IPS-NIHi7 (cell line): ENCODE data around the gene TMX2.
"Not testable (repeated sequence)": the region's sequence is repeated elsewhere in the genome, so short reads cannot be mapped to it uniquely, and the experiment has no call there.

Source experiments
- DNase-seq: peaks from one replicate; pipeline ENCODE4 v3.0.0; 2012; ENCODE audit warnings: mixed read lengths; ENCODE audit errors: extremely low spot score

Gene TMX2

DNA sequence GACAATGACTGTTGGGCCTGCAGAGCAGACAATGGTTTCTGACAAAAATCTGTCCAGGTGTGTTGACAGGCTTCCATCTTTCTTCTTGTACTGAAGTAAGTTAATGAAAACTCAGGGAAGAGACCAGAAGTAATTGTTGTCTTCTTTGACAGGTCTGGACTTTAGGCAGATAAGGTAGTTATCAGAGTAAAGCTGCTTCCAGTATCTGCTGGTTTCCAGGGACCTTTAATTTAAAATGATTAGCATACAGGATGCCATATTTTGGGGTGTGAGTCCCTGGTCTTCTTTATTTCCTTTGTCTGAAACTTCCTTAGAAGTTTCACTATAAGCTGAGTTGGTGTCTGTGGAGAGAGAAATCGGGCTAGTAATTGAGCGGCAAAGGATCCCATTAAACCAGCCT lies 1.4 kb downstream of the TMX2 start:
- DNase-seq: no peak

DNA sequence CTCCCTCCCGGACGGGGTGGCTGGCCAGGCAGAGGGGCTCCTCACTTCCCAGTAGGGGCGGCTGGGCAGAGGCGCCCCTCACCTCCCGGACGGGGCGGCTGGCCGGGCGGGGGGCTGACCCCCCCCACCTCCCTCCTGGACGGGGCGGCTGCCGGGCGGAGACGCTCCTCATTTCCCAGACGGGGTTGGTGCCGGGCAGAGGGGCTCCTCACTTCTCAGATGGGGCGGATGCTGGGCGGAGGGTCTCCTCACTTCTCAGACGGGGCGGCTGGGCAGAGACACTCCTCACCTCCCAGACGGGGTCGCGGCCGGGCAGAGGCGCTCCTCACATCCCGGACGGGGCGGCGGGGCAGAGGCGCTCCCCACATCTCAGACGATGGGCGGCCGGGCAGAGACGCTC lies 4.3 kb downstream of the TMX2 start:
- DNase-seq: not testable (repeated sequence)

DNA sequence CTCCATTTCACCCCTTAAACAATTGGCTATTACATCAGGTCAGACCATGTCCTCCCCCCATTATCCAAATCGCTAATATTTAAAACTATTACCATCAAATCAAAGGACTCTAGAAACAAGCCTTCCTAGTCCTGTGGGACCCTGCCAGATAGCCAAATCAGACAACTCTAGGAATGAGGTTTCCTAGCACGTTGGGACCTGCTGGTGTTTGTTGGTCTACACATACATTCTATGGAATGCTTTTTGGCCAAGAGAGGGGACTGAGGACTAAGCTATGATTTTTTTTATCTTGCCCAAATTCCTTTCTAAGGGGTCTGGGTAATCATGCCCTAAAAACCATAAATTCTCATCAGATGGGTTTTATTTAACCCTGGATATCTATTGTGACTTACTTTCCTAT lies 14.8 kb downstream of the TMX2 start:
- no peak for DNase-seq

DNA sequence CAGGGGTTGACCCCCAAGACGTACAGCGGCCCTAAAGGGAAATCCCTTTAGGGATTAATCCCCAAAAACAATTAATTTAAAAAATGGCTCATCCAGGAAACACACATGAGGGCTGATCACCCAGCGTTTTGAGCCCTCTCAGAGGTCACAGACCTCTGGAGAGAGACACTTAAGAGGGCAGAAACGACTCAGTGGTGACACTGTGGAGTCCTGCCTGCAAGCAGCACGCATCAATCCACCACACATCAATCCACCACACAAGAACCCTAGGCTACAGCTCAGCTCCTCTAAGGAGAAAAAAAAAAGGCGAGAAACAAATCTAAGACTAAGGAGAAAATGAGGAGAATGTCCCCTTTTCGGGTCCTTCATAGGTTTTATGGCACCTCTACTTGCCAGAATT lies 16.4 kb downstream of the TMX2 start:
- DNase-seq: no peak

GRCh38 chr11:57729479-57729878 lies 17.1 kb downstream of the TMX2 start:
- no peak for DNase-seq

- DNase-seq: no peak
These were observed 20.3 kb downstream of the TMX2 start for GRCh38 chr11:57732661-57733060.

DNA sequence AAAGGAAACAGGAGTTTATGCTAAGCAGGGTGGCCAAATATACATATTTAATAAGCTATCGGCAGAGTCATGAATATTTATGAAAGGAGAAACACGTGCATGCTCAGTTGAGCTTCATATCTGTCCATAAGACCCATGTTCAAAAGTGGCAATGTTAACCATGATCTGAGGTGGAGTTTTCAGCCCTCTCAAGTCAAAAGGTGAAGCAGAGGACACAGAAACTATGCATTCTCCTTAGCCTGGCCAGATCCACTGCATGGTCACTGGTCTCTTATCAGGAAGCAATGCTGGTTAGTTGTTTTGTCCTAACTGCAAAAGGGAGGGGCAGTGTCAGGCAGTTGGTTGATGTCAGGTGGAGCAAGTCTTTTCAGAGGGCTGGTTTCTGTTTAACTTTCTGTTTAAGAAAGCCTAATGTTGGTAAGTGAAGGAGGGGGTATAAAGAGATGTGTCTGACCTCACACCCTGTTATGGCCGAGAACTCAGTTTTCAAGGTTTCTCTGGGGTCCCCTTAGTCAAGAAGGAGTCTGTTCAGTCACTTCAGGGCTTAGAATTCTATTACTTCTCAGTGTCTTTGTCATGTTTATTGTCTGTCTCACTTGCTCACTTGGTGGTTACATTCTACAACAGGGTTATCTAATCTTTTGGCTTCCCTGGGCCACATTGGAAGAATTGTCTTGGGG lies 23.4 kb downstream of the TMX2 start:
- DNase-seq: no peak

DNA sequence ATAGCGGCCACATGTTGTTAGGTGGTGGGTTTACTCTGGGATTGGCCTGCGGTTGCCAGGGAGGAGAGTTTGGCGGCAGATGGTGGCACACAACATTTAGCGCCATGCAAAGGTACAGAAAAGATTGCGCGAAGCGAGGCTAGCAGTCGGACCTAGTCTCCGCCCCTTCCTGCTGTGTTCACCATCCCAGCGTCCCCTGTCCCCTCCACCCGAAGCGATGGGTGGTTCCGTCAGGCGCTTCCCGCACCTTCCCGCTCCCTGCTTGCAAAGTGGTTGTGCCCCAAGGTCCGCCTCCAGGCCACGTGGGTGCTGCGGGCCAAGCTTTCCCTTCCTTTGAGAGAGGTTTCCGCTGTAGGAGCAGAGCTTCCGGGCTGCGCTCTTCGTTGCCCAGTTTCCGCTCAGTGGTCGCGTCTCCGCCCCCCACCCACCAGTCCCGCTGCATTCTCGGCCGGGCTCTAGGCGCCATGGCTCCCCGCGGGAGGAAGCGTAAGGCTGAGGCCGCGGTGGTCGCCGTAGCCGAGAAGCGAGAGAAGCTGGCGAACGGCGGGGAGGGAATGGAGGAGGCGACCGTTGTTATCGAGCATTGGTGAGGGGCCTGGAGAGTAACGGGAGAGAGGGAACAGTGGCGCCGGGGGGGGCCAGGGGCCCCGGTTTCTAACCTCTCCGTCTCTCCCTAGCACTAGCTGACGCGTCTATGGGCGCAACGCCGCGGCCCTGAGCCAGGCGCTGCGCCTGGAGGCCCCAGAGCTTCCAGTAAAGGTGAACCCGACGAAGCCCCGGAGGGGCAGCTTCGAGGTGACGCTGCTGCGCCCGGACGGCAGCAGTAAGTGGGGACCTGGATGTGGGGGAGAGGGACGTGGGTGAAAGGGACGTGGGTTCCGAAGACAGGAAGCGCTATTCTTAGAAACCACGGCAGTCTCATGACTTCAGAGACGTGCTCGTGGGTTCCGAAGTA lies 29.0 kb downstream of the TMX2 start, which contains the start of gene SELENOH:
TSS of gene SELENOH (plus strand) at position 360 of the 955 bp plus-strand sequence. CDS start at position 465, 105 bp downstream.
- peak; percentile 97 for DNase-seq

DNA sequence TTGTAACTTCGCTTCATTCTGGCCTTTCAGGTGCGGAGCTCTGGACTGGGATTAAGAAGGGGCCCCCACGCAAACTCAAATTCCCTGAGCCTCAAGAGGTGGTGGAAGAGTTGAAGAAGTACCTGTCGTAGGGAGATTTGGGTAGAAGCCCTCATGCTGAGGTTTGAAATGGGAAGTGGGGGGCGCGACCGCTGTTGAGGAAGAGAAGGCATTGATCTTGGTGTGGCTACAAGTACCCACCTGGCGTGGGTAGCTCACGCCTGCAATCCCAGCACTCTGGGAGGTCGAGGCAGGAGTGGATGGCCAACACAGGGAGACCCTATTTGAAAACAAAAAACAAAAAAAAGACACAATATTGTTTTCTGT lies 29.7 kb downstream of the TMX2 start:
- DNase-seq: no peak

DNA sequence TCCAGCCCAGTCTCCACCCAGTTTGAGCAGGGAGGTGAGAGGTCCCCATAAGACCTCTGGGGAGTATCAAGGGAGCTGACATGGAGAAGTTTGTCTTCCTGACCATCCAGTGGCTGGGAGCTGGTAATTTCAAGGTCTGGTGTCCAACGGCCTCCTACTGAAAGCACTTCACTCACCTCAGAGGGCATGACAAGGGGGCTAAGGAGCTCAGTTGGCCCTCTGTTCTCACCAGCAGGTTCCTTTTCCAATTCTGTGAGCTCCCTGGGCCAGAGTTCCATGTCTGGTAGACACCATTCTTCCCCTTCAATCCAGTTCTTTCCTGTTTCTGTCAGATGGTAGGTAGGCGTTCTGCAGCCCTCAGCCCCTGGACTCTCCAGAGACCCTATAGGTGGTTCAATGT lies 32.0 kb downstream of the TMX2 start:
- no peak for DNase-seq

- DNase-seq: no peak
These were observed 32.8 kb downstream of the TMX2 start for GRCh38 chr11:57745206-57745605.

- no peak for DNase-seq
These were observed 34.5 kb downstream of the TMX2 start for GRCh38 chr11:57746920-57747319.

DNA sequence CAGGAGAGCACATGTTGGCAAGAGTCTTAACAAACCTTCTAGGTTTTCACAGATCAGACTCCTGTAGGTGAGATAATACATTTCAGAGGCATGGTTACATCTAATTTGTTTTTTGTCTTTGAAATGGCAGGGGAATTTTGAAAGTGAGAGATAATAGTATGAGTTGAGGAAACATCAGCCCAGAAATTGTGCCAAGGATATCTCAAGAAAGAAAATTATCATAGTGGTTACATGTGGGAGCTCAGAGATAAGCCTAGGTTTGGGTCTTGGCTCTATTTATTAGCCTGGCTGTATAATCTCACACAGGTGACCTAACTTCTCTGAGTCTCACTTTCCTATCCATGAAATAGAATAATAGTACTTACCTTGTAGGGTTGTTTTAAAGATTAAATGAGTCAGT lies 38.8 kb downstream of the TMX2 start:
- DNase-seq: no peak

DNA sequence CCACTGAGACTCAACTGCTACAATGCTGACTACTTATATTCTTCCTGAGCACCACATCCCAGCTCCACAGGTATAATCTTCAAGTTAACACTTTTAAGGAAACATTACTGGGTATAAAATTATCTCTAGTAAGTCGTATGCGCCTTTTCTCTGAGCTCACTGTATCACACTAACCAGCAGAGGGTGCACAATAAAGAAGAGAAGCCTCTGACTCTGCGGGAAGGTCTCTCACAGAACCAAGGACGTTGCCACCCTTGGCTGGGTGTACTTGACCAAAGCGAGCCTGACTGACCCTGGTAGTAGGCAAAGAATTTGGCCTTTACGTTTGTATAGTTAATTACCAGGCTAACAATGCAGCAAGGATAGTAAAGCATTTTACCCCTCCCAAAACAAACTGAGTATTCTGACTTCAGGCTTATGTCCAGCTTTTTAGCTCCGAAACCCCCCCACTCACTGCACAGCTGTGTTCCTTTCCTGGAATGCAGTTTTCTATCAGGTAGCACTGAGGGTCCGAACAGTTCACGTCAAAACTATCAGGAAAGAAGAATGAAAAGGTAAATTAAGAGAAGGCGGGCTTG lies 39.4 kb downstream of the TMX2 start, which contains the start of gene BTBD18:
TSS of gene BTBD18 (minus strand) at position 144 of the 578 bp plus-strand sequence. CDS start 631 bp downstream, outside the sequence.
- DNase-seq: peak; percentile 67

- DNase-seq: peak; percentile 27
These were observed 40.6 kb downstream of the TMX2 start for GRCh38 chr11:57752954-57753353.

DNA sequence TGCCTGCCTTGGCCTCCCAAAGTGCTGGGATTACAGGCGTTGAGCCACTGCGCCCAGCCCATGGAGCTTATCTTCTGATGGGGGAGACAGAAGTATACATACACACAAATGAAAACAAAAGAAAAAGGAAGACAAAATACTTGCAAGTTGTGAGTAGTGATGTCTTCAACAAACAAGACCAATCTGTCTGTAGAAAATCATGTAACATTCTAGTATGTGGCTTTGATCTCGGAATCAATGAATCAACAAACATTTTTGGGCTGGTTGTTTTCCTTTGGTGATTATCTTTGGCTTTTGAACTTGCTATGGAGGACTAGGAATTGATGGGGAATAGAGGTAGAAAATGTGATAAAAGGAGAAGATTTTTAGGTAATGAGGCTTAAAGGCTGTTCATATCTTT lies 45.8 kb downstream of the TMX2 start:
- no peak for DNase-seq

DNA sequence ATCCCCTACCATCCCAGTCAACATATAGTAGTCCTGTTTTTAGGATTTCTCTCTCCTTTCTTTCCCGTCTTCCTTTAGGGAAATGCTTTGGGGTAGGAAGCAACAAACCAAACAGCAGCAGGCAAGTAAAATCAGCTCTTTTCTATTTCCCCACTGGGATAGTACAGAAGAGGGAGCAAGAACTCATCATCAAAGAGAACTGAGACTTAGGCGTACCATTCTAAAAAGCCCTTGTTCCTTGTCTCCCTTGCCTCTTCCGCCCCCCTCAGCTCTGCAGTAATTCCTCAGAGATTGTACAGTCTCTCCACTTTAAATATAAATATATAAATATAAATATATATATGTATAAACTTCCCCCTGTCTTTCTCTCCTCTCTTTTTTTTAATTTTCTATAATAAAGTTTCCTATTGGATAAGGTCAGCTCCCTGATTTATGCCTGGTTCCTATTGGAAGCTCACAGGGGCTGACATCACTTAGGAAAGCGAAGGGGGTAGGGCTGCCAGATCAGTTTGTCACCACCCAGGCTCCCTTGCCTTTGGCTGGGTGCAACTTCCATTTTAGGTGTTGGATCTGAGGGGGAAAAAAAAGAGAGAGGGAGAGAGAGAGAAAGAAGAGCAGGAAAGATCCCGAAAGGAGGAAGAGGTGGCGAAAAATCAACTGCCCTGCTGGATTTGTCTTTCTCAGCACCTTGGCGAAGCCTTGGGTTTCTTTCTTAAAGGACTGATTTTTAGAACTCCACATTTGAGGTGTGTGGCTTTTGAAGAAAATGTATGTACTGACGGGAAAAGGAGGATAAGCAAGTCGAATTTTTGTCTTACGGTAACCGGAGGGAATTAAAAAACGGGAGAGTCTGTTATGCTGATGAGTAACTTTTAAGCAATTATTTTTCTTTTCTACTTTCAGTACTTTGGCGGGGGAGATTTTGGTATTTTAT lies 49.2 kb downstream of the TMX2 start, which contains the start of gene CTNND1:
TSS of gene CTNND1 (plus strand) at position 502 of the 934 bp plus-strand sequence. CDS start 29,677 bp downstream, outside the sequence.
- DNase-seq: peak; percentile 95

DNA sequence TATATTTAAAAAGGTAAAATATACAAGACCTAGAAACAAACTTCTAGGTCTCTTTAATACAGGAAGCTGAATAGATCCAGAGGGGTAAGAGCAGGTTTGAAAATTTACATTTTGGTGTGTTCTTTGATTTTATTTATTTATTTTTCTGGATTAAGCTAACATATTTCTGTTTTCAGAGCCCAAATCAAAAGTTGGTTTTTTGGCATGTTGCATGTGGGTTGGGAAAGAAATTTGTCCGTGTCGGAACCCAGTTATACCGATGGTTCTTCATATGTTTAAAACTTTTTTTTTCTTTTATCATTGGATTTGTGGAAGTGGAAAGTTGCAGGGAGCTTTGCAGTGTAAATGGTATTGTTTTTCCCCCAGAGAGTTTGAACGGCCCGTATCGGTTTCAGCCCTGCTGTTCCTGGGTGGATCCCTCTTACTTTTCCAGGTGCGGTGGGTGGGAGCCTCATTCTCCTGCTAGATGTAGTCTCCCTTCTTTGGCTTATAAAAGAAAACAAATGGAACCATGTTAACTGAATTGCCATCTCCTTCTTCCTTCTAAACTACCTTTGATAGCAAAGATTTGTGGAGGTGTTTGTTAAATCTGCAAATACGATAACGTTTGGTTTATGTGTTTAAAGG lies 50.0 kb downstream of the TMX2 start:
- no peak for DNase-seq

- DNase-seq: no peak
These were observed 51.2 kb downstream of the TMX2 start for GRCh38 chr11:57763568-57763967.

DNA sequence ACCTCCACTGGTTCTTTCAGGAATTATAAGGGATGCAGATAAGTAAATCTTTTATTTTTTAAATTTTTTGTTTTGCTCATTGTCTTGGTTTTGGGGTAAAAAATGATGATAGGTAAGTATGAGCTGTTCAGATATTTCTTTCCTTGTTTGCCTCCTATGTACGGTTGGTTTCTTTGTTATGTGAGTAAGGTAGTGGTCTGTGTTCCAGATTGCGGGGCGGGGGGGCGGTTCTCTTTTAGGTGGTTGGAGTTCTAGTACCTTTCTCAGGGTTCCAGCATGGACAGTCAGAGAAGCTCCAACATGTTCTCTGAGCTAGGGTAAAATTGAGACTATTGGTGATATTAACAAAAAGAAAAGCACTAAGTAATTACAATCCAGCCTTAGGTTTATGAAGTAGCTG lies 51.6 kb downstream of the TMX2 start:
- no peak for DNase-seq

DNA sequence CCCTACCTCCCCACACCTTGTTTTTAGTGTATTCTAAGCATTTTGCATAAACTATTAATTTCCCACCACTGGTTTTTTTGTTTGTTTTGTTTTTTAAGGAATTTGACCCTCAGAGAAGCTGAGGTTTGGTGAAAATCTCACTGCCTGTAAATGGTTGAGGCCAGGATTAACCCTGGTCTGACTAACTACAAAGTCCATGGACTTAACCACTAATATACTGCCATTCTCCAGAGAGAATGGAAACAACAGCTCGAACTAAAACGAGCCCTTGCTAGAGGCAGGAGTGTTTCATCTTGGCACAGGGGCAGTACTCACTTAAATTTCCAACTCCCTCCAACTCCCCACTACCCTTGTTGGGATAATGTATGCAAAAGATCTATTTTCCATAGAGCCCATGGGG lies 52.2 kb downstream of the TMX2 start:
- no peak for DNase-seq
